Osteocyte (in vitro differentiated cells): ENCODE data around the gene ERCC6L2. TPM values are rescaled to one million over a fixed set of nuclear protein-coding genes. Genes with fewer than 3 reads are reported as not detected.

Experiments
- DNase-seq: peaks from one replicate; pipeline ENCODE4 v3.0.0; 2021; ENCODE audit warnings: mixed read lengths; ENCODE audit not compliant: unreplicated experiment; ENCODE audit errors: extremely low spot score
- H3K27ac Mint-ChIP-seq: one replicate; pipeline ENCODE4 v1.8.0; 2021; ENCODE audit warnings: mild to moderate bottlenecking, mixed read lengths; ENCODE audit not compliant: unreplicated experiment
- H3K27me3 Mint-ChIP-seq: one replicate; pipeline ENCODE4 v1.8.0; 2021; ENCODE audit warnings: mixed read lengths; ENCODE audit not compliant: unreplicated experiment
- H3K36me3 Mint-ChIP-seq: one replicate; pipeline ENCODE4 v1.8.0; 2021; ENCODE audit warnings: mixed read lengths; ENCODE audit not compliant: unreplicated experiment
- H3K4me1 Mint-ChIP-seq: one replicate; pipeline ENCODE4 v1.8.0; 2021; ENCODE audit warnings: mixed read lengths; ENCODE audit not compliant: unreplicated experiment
- H3K4me3 Mint-ChIP-seq: one replicate; pipeline ENCODE4 v1.8.0; 2021; ENCODE audit warnings: mild to moderate bottlenecking, moderate library complexity, mixed read lengths; ENCODE audit not compliant: unreplicated experiment
- H3K9me3 Mint-ChIP-seq: one replicate; pipeline ENCODE4 v1.8.0; 2021; ENCODE audit warnings: mixed read lengths; ENCODE audit not compliant: unreplicated experiment
- CTCF ChIP-seq: fragments of 200-600 bp; sonication (generic); IDR thresholded peaks from 2 replicates; pipeline ENCODE4 v1.5.0; 2021; ENCODE audit warnings: antibody characterized with exemption, mild to moderate bottlenecking, moderate library complexity
- total RNA-seq: library from RNA; stranded (reverse); gene quantifications from 2 replicates; pipeline ENCODE4 v1.2.1, GENCODE V29; 2021

Gene ERCC6L2
- total RNA-seq, 1 donor from 2014 or later, result 50.5 TPM

DNA sequence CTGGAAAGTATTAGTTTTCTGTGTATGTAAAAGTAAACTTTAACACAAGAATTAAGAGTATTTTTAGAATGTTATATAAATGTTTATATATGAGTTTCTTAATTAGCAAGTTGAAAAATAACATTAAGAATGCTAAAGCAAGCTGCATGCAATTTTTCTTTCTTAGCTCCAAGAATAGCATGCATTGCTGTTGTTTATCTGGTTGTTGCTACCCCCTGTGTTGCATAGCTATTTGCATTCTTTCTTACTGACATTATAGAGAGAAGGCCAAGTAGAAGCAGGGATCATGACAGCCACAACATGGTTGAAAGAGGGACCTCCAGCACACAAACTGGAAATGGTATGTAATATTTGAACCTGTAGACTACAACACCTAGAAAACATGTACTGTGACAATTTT, 94.8 kb downstream of the ERCC6L2 start:
- TF ChIP-seq CTCF, result no peak
- H3K27ac Mint-ChIP-seq, result no peak overlapping the region
- H3K27me3 Mint-ChIP-seq, result no peaks in the 10 kb centered on the region
- H3K9me3 Mint-ChIP-seq, result peaks cover 5% of the 10 kb centered on the region
- DNase-seq, result no peak
- H3K4me3 Mint-ChIP-seq, result no peak overlapping the region
- H3K4me1 Mint-ChIP-seq, result peaks cover 8% of the 10 kb centered on the region
- peaks cover 39% of the 10 kb centered on the region for H3K36me3 Mint-ChIP-seq

DNA sequence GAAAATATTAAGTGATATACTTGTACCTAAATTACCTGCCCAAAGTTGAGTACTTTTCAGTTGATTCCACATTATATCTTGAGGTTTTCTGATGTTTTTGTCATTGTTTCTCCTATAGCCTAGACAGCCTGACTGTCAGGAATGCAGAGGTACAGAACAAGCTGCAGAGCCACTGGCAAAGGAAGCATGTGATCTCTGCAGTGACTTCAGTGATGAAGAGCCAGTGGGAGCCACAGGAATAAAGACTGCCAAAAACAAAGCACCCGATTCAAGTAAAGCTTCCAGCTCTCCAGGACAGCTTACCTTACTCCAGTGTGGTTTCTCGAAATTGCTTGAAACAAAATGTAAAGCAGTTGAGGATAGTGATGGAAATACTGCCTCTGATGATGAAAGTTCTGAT, 96.3 kb downstream of the ERCC6L2 start:
- Mint-ChIP-seq H3K36me3 (peaks cover 41% of the 10 kb centered on the region), H3K27me3 (no peaks in the 10 kb centered on the region), H3K4me1 (no peaks in the 10 kb centered on the region), H3K9me3 (peaks cover 5% of the 10 kb centered on the region), H3K27ac (no peak overlapping the region), H3K4me3 (no peak overlapping the region)
- DNase-seq, result no peak
- TF ChIP-seq CTCF, result no peak

DNA sequence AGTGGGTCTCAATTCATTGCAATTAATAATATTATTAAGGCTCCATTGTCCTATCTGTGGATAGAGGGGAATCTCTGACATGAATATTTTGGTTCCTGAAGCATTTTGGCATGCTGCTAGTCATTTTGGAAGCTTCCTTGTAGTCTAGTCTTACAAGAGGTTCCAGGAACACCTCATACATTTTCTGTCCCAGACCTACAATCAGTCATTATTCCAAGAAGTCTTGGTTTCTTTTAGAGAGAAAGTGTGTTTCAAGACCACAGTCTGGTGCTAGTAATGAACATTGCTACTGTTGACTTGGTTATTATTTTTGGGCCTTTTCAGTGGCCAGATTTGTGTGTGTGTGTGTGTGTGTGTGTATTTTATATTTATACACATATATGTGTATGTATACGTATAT, 98.9 kb downstream of the ERCC6L2 start:
- H3K4me3 Mint-ChIP-seq, result no peak overlapping the region
- no peak for TF ChIP-seq CTCF
- H3K4me1 Mint-ChIP-seq, result no peaks in the 10 kb centered on the region
- DNase-seq, result no peak
- H3K27ac Mint-ChIP-seq, result no peak overlapping the region
- H3K27me3 Mint-ChIP-seq, result no peaks in the 10 kb centered on the region
- H3K9me3 Mint-ChIP-seq, result peaks cover 5% of the 10 kb centered on the region
- H3K36me3 Mint-ChIP-seq, result peaks cover 41% of the 10 kb centered on the region

DNA sequence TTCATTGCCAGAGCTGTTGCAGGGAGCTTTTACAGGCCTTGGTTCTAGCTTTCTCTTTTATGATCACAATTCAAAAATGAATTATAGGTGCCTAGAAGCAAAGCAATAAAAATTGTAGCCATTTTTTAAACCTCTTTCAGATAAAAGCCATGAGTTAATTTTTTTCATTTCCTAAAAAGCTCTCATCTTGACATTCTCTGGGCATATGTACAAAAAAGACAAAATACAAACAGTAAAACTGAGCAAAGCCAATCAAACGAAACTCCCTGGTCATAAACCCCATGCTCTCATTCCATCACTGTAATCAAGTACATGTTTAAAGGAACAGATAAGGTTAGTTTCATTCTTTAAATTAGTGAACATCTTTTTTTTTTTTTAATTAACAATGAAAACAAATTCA, 101.9 kb downstream of the ERCC6L2 start:
- Mint-ChIP-seq H3K36me3 (peaks cover 35% of the 10 kb centered on the region), H3K9me3 (peaks cover 5% of the 10 kb centered on the region), H3K27me3 (no peaks in the 10 kb centered on the region), H3K4me3 (no peak overlapping the region), H3K27ac (no peak overlapping the region), H3K4me1 (no peaks in the 10 kb centered on the region)
- no peak for TF ChIP-seq CTCF
- DNase-seq, result no peak

GRCh38 chr9:95978106-95978505, 102.6 kb downstream of the ERCC6L2 start:
- Mint-ChIP-seq H3K4me1 (no peaks in the 10 kb centered on the region), H3K4me3 (no peak overlapping the region), H3K9me3 (no peaks in the 10 kb centered on the region), H3K27me3 (no peaks in the 10 kb centered on the region), H3K36me3 (peaks cover 28% of the 10 kb centered on the region), H3K27ac (no peak overlapping the region)
- no peak for TF ChIP-seq CTCF
- DNase-seq, result no peak
